Hypothalamus (tissue), 51 donors: Measurements from ENCODE around the gene IL17A.
A peak's percentile ranks its signal among the peaks of the same experiment; 100 is the strongest.
"Not testable (repeated sequence)": the region's sequence is repeated elsewhere in the genome, so short reads cannot be mapped to it uniquely, and the experiment has no call there.

Experiments used
- DNase-seq, 51 donors: peaks; one replicate each; lab custom pipeline; 2025; lab: John Stamatoyannopoulos, UW

IL17A gene

GRCh38 chr6:52162940-52163908, 23.0 kb upstream of the IL17A start:
- peak in 1 of 51 donors; percentile 1 for DNase-seq

- no peak for DNase-seq
These were observed 21.7 kb upstream of the IL17A start for GRCh38 chr6:52164319-52165094.

- DNase-seq: no peak
These were observed 18.9 kb upstream of the IL17A start for GRCh38 chr6:52167267-52167666.

GRCh38 chr6:52168351-52168750, 17.8 kb upstream of the IL17A start:
- DNase-seq: not testable (repeated sequence)

GRCh38 chr6:52174118-52174517, 12.1 kb upstream of the IL17A start:
- no peak for DNase-seq

- no peak for DNase-seq
These were observed 9.6 kb upstream of the IL17A start for GRCh38 chr6:52176550-52176949.

- no peak for DNase-seq
These were observed 8.2 kb upstream of the IL17A start for GRCh38 chr6:52177961-52178360.

GRCh38 chr6:52180787-52181558, 5.2 kb upstream of the IL17A start:
- DNase-seq: no peak

- no peak for DNase-seq
These were observed 3.0 kb upstream of the IL17A start for GRCh38 chr6:52183131-52183713.

- DNase-seq: no peak
These were observed 305 bp downstream of the IL17A start for GRCh38 chr6:52186480-52186879.

GRCh38 chr6:52187098-52187497, 923 bp downstream of the IL17A start:
- no peak for DNase-seq

GRCh38 chr6:52189974-52190373, 3.8 kb downstream of the IL17A start:
- DNase-seq: no peak

- no peak for DNase-seq
These were observed 4.2 kb downstream of the IL17A start for GRCh38 chr6:52190409-52190808.

GRCh38 chr6:52191824-52192223, 5.6 kb downstream of the IL17A start:
- no peak for DNase-seq

- DNase-seq: no peak
These were observed 9.7 kb downstream of the IL17A start for GRCh38 chr6:52195886-52196285.

GRCh38 chr6:52200088-52200487, 13.9 kb downstream of the IL17A start:
- DNase-seq: not testable (repeated sequence)

GRCh38 chr6:52201046-52201445, 14.9 kb downstream of the IL17A start:
- no peak for DNase-seq

GRCh38 chr6:52201493-52201892, 15.3 kb downstream of the IL17A start:
- no peak for DNase-seq

GRCh38 chr6:52207066-52207465, 20.9 kb downstream of the IL17A start:
- no peak for DNase-seq

GRCh38 chr6:52208612-52209011, 22.4 kb downstream of the IL17A start:
- no peak for DNase-seq

GRCh38 chr6:52209770-52210169, 23.6 kb downstream of the IL17A start:
- DNase-seq: no peak
